WTC11 (cell line): ENCODE results near the gene RPS5. TPM values are rescaled to one million over a fixed set of nuclear protein-coding genes. Genes with fewer than 3 reads are reported as not detected.

Experiments
- ATAC-seq: fragments of 200-7000 bp; cut with Tn5 transposase; 2 replicates; pipeline ENCODE4 v1.10.0; 2021; ENCODE audit warnings: mild to moderate bottlenecking, moderate library complexity
- CTCF ChIA-PET: fragments of 300-600 bp; sonication (Branson Sonifier 250); formaldehyde crosslinking; loops from one replicate; lab custom pipeline; 2021; ENCODE audit warnings: antibody characterized with exemption; lab: Charles Lee
- POLR2A ChIA-PET: fragments of 350-600 bp; sonication (Branson Sonifier 250); formaldehyde crosslinking; loops from one replicate; lab custom pipeline; 2021; ENCODE audit warnings: antibody characterized with exemption; lab: Charles Lee
- DNase-seq: peaks from one replicate; pipeline ENCODE4 v3.0.0; 2021; ENCODE audit warnings: low spot score
- H3K27ac Mint-ChIP-seq: 2 replicates; pipeline ENCODE4 v1.8.0; 2021; ENCODE audit warnings: mixed read lengths
- H3K27me3 Mint-ChIP-seq: 2 replicates; pipeline ENCODE4 v1.8.0; 2021; ENCODE audit warnings: low read depth, mild to moderate bottlenecking, moderate library complexity, mixed read lengths
- H3K36me3 Mint-ChIP-seq: 2 replicates; pipeline ENCODE4 v1.8.0; 2021; ENCODE audit warnings: mixed read lengths
- H3K4me1 Mint-ChIP-seq: 2 replicates; pipeline ENCODE4 v1.8.0; 2022; ENCODE audit warnings: mixed read lengths
- H3K4me3 Mint-ChIP-seq: 2 replicates; pipeline ENCODE4 v1.8.0; 2021; ENCODE audit warnings: mild to moderate bottlenecking, moderate library complexity, mixed read lengths
- H3K9me3 Mint-ChIP-seq: 2 replicates; pipeline ENCODE4 v1.8.0; 2021; ENCODE audit warnings: mixed read lengths
- ELF4 ChIP-seq: sonication (generic); formaldehyde crosslinking; IDR thresholded peaks from 2 replicates; pipeline ENCODE4 v1.8.1; 2022; ENCODE audit warnings: low read depth, mild to moderate bottlenecking, moderate library complexity, missing genetic modification reagents
- ESRRA ChIP-seq: sonication (generic); formaldehyde crosslinking; IDR thresholded peaks from 2 replicates; pipeline ENCODE4 v1.8.1; 2022; ENCODE audit warnings: mild to moderate bottlenecking, missing genetic modification reagents, borderline replicate concordance
- FOXJ3 ChIP-seq: sonication (generic); formaldehyde crosslinking; IDR thresholded peaks from 2 replicates; pipeline ENCODE4 v1.9.0; 2021; ENCODE audit warnings: missing genetic modification reagents, mild to moderate bottlenecking, borderline replicate concordance
- IRF2 ChIP-seq: sonication (generic); formaldehyde crosslinking; IDR thresholded peaks from 2 replicates; pipeline ENCODE4 v1.8.0; 2022; ENCODE audit warnings: low read depth, missing genetic modification reagents, borderline replicate concordance
- JUN ChIP-seq: sonication (generic); formaldehyde crosslinking; IDR thresholded peaks from 2 replicates; pipeline ENCODE4 v1.8.0; 2023; ENCODE audit warnings: mild to moderate bottlenecking, missing genetic modification reagents
- KAT7 ChIP-seq: sonication (generic); formaldehyde crosslinking; IDR thresholded peaks from 2 replicates; pipeline ENCODE4 v1.8.1; 2023; ENCODE audit warnings: missing genetic modification reagents, mild to moderate bottlenecking, borderline replicate concordance
- MXD4 ChIP-seq: fragments of 250-450 bp; sonication (Bioruptor Pico); IDR thresholded peaks from 2 replicates; pipeline ENCODE4 v1.8.0; 2021; ENCODE audit warnings: mild to moderate bottlenecking, moderate library complexity, borderline replicate concordance
- NFE2L1 ChIP-seq: sonication (generic); formaldehyde crosslinking; IDR thresholded peaks from 2 replicates; pipeline ENCODE4 v1.8.1; 2023; ENCODE audit warnings: missing genetic modification reagents
- NFYB ChIP-seq: sonication (generic); formaldehyde crosslinking; conservative IDR thresholded peaks from 2 replicates; pipeline ENCODE4 v1.8.0; 2022; ENCODE audit warnings: low read depth, missing genetic modification reagents
- OVOL2 ChIP-seq: fragments of 250-450 bp; sonication (Bioruptor Pico); IDR thresholded peaks from 2 replicates; pipeline ENCODE4 v1.9.0; 2021; ENCODE audit warnings: mild to moderate bottlenecking, borderline replicate concordance
- PREB ChIP-seq: sonication (generic); formaldehyde crosslinking; IDR thresholded peaks from 2 replicates; pipeline ENCODE4 v1.8.1; 2022; ENCODE audit warnings: mild to moderate bottlenecking, missing genetic modification reagents, moderate library complexity, borderline replicate concordance
- USF2 ChIP-seq: sonication (generic); formaldehyde crosslinking; IDR thresholded peaks from 2 replicates; pipeline ENCODE4 v1.8.1; 2023; ENCODE audit warnings: mild to moderate bottlenecking, missing genetic modification reagents, moderate library complexity
- ZNF219 ChIP-seq: sonication (generic); formaldehyde crosslinking; IDR thresholded peaks from 2 replicates; pipeline ENCODE4 v1.8.0; 2023; ENCODE audit warnings: missing genetic modification reagents, mild to moderate bottlenecking, borderline replicate concordance
- ZNF263 ChIP-seq: sonication (generic); formaldehyde crosslinking; IDR thresholded peaks from 2 replicates; pipeline ENCODE4 v1.8.1; 2022; ENCODE audit warnings: low read depth, mild to moderate bottlenecking, moderate library complexity, missing genetic modification reagents
- ZNF512 ChIP-seq: sonication (generic); formaldehyde crosslinking; IDR thresholded peaks from 2 replicates; pipeline ENCODE4 v1.8.1; 2022; ENCODE audit warnings: missing genetic modification reagents, borderline replicate concordance
- total RNA-seq: library from RNA; stranded (reverse); gene quantifications from 3 replicates; pipeline ENCODE4 v1.2.3, GENCODE V29; 2021
- TF ChIP-seq, protein P1 (sequence below): sonication (generic); formaldehyde crosslinking; IDR thresholded peaks from 2 replicates; pipeline ENCODE4 v1.8.1; 2022; ENCODE audit warnings: mild to moderate bottlenecking, moderate library complexity, missing genetic modification reagents
- TF ChIP-seq, protein P2 (sequence below): fragments of 250-450 bp; sonication (Bioruptor Pico); IDR thresholded peaks from 2 replicates; pipeline ENCODE4 v1.9.0; 2021; ENCODE audit warnings: mild to moderate bottlenecking, borderline replicate concordance
- TF ChIP-seq, protein P3 (sequence below): sonication (generic); formaldehyde crosslinking; IDR thresholded peaks from 2 replicates; pipeline ENCODE4 v1.8.1; 2022; ENCODE audit warnings: low read depth, missing genetic modification reagents, borderline replicate concordance
- TF ChIP-seq, protein P4 (sequence below): fragments of 250-450 bp; sonication (Bioruptor Pico); IDR thresholded peaks from 2 replicates; pipeline ENCODE4 v1.9.0; 2021; ENCODE audit warnings: mild to moderate bottlenecking

Gene RPS5
- total RNA-seq, 1 experiment from 2014 or later, result 1,502 TPM

- TF ChIP-seq OVOL2 (CRISPR knock-in tag) (no peak), NFE2L1 (CRISPR knock-in tag) (no peak), IRF2 (CRISPR knock-in tag) (no peak), FOXJ3 (CRISPR knock-in tag) (no peak), PREB (CRISPR knock-in tag) (no peak), JUN (no peak), NFYB (no peak)
- TF ChIP-seq, protein P1, sequence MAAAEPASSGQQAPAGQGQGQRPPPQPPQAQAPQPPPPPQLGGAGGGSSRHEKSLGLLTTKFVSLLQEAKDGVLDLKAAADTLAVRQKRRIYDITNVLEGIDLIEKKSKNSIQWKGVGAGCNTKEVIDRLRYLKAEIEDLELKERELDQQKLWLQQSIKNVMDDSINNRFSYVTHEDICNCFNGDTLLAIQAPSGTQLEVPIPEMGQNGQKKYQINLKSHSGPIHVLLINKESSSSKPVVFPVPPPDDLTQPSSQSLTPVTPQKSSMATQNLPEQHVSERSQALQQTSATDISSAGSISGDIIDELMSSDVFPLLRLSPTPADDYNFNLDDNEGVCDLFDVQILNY (CRISPR knock-in tag), result no peak
These were observed 29.5 kb downstream of the RPS5 start (continued) for GRCh38 chr19:58416604-58417003.

- no peaks in the 10 kb centered on the region for H3K9me3 Mint-ChIP-seq
- H3K36me3 Mint-ChIP-seq, result peaks cover 21% of the 10 kb centered on the region
- CTCF ChIA-PET, result no interaction called here
- no peaks in the 10 kb centered on the region for H3K4me1 Mint-ChIP-seq
- no peak overlapping the region for H3K27ac Mint-ChIP-seq
- POLR2A ChIA-PET, result no interaction called here
- no peak overlapping the region for H3K4me3 Mint-ChIP-seq
- TF ChIP-seq, protein P2, sequence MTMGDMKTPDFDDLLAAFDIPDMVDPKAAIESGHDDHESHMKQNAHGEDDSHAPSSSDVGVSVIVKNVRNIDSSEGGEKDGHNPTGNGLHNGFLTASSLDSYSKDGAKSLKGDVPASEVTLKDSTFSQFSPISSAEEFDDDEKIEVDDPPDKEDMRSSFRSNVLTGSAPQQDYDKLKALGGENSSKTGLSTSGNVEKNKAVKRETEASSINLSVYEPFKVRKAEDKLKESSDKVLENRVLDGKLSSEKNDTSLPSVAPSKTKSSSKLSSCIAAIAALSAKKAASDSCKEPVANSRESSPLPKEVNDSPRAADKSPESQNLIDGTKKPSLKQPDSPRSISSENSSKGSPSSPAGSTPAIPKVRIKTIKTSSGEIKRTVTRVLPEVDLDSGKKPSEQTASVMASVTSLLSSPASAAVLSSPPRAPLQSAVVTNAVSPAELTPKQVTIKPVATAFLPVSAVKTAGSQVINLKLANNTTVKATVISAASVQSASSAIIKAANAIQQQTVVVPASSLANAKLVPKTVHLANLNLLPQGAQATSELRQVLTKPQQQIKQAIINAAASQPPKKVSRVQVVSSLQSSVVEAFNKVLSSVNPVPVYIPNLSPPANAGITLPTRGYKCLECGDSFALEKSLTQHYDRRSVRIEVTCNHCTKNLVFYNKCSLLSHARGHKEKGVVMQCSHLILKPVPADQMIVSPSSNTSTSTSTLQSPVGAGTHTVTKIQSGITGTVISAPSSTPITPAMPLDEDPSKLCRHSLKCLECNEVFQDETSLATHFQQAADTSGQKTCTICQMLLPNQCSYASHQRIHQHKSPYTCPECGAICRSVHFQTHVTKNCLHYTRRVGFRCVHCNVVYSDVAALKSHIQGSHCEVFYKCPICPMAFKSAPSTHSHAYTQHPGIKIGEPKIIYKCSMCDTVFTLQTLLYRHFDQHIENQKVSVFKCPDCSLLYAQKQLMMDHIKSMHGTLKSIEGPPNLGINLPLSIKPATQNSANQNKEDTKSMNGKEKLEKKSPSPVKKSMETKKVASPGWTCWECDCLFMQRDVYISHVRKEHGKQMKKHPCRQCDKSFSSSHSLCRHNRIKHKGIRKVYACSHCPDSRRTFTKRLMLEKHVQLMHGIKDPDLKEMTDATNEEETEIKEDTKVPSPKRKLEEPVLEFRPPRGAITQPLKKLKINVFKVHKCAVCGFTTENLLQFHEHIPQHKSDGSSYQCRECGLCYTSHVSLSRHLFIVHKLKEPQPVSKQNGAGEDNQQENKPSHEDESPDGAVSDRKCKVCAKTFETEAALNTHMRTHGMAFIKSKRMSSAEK (CRISPR knock-in tag), result no peak
- TF ChIP-seq ELF4 (CRISPR knock-in tag), result no peak
- TF ChIP-seq ZNF512 (CRISPR knock-in tag), result no peak
- no peak for TF ChIP-seq KAT7 (CRISPR knock-in tag)
- TF ChIP-seq FOXJ3 (CRISPR knock-in tag), result no peak
- TF ChIP-seq, protein P3, sequence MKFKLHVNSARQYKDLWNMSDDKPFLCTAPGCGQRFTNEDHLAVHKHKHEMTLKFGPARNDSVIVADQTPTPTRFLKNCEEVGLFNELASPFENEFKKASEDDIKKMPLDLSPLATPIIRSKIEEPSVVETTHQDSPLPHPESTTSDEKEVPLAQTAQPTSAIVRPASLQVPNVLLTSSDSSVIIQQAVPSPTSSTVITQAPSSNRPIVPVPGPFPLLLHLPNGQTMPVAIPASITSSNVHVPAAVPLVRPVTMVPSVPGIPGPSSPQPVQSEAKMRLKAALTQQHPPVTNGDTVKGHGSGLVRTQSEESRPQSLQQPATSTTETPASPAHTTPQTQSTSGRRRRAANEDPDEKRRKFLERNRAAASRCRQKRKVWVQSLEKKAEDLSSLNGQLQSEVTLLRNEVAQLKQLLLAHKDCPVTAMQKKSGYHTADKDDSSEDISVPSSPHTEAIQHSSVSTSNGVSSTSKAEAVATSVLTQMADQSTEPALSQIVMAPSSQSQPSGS (CRISPR knock-in tag), result no peak
- TF ChIP-seq, protein P4, sequence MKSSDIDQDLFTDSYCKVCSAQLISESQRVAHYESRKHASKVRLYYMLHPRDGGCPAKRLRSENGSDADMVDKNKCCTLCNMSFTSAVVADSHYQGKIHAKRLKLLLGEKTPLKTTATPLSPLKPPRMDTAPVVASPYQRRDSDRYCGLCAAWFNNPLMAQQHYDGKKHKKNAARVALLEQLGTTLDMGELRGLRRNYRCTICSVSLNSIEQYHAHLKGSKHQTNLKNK (CRISPR knock-in tag), result no peak
- TF ChIP-seq ZNF219 (CRISPR knock-in tag), result no peak
- TF ChIP-seq PREB (CRISPR knock-in tag), result no peak
- TF ChIP-seq ZNF263 (CRISPR knock-in tag), result no peak
- TF ChIP-seq MXD4, result no peak
- no peak for TF ChIP-seq ESRRA (CRISPR knock-in tag)
- TF ChIP-seq USF2 (CRISPR knock-in tag), result no peak
- H3K27me3 Mint-ChIP-seq, result no peaks in the 10 kb centered on the region
- DNase-seq (no peak), ATAC-seq (no peak)
These were observed 30.0 kb downstream of the RPS5 start for GRCh38 chr19:58417071-58417470.
